ENCODE data around the gene MFAP4.
A peak's percentile ranks its signal among the peaks of the same experiment; 100 is the strongest.

MFAP4 gene

DNA sequence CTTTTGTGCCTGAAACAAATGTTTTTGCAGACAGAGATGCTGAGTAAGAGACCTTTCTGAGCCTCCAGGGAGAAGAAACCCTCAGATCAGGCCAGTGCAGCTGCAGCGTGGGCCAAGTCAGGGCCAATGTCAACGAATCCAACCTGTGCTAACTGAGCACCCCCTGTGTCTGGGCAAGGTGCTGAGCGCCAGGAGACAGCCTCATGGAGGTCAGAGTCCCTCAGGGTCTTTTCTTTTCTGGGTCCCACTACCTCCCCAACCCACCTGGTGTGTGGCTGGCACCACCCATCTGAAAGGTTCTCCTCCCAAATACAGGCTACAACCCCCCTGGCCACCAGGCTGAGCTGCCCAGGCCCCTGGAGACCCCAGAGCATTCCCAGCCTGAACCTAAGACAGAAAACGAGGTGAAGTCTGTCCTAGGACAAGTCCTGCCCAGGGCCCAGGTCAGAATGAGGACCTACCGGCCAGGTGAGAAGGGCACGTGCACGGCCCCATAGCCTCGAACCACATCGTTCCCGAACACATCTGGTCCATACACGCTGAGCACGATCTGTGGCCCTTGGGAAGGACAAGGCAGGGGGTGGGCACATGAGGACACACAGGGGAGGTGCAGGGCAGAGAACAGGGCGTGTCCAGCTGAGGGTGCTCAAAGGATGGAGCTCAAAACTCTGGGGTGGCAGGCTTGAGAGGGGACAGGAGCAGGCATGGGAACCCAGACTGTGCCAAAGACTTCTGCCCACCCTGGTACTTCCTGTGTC lies 39.5 kb downstream of the MFAP4 start:
- DNase-seq, result no peak

DNA sequence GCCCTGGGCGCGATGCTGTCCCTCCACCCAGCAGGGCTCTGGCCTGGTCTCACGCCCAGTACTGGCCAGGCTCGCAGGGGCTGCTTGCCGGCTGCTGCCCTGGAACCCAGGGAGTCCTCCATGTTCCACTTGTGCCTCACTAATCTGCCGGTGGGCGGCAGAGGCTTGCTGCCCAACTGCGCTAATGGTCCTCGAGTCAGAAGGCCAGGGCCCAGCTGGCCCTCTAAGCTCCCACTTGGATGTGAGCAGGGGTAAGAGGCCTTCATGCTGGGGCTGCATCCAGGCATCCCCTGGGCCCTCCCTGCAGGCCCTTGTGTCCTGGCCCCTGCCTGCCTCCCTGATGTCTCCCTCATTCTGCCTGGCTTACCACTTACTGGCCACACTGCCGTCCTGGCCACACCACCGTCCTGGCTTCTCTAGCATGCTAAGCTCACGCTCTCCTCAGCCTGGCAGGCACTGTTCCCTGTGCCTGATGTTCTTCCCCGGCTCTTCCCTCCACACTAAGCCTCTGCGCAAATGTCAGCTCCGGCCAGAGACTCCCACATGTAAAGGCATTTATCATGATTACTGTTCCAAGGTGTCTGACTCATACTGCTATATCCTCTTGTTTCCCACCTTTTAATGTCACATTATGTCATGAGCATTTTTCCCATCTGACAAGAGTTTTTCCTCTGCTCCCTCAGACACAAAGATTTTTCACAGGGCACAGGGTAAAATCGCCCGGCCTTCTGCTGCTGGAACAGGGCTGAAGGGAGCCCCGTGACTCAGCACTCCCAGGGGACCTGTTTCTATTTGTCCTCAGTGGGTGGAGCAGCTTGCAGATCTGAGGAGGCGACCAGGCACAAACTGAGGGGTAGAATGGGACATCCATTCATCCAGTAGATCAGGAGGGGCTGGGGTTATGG lies 40.4 kb downstream of the MFAP4 start:
- DNase-seq, result peak in 1 of 2 experiments; percentile 38

DNA sequence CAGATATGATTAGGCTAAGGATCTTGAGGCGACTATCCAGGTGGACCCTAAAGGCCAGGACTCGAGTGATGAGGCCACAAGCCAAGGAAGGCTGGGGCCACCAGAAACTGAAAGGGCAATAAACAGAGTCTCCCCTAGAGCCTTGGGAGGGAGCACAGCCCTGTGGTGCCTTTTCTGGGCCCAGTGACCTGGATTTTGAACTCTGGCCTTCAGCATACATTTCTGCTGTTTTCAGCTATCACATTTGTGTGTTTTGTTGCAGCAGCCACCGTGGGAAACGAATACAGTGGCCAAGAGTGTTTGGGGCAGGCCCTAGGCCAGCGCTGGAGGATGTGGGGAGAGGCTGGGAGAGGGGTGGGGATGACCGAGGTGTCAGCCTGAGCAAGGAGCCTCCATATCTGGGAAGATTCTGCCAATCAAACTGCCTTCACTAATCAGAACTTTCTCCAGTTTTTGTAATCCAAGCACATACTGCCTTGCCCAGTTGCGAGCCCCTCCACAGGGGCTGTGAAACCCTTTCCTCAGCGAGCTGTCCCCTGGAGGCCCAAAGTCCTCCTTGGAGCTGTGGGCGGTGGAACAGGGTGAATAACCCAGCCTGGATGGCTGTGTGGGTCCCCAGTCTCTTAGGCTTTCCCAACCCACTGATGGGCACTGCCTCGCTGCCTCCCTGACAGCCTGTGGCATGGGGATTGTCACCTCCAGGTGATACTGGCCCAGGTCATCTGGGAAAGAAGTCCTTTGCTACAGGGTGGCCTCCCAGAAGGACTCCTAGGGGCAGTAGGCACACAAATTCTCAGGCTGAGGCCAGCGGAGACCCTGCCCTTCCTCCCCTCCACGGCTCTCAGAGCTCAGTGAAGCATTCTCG lies 41.3 kb downstream of the MFAP4 start:
- no peak for DNase-seq

DNA sequence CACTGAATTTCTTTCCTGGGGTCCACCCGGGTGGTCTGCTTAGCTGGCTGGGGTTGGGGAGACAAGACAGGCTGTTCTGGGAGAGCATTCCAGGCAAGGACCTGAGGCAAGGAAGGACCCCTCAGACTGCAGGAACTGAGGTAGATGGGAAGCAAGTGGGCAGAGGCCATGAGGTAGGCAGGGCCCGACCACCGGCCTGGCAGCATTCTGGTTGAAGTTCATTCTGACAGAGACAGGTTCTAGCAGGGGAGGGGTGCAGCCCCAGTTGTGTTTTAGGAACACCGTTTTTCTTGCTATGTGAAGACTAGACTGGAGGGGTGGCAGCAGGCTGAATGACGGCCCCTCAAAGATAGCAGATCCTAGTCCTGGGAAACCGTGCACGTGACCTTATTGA lies 41.9 kb downstream of the MFAP4 start:
- no peak for DNase-seq

DNA sequence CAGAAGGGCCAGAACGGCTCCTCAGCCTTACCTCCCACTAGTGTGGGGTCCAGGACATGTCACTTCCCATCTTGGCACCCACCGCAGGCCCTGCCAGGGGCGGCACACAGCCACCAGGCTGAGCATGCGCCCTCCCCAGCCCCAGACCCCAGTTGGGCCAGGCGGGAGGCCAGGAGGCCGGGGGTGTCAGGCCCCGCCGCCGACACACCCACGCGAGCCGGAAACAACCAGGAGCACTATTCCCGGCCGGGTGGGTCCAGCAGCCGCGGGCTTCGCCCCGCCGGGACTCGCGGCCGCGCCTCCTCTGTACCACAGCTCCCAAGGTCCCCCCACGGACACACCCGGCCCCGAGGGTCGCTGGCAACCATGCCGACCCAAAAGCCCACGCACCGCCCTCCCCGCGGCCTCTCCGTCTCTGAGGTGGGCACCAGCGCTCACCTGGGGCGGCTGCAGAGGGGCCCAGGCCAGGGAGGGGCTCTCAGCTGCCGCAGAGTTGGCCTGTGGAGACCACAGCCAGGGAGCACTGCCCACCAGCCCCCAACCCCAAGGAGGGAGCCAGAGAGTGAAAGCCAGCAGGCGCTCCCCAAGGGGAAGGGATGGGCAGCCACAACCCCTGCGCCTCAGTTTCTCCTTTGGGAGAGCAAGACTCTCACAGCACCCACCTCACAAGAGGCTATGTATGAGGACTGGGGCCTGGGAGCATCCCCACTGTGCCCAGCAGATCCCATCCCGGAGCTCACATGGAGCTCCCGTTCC lies 42.5 kb downstream of the MFAP4 start:
- DNase-seq, result no peak

DNA sequence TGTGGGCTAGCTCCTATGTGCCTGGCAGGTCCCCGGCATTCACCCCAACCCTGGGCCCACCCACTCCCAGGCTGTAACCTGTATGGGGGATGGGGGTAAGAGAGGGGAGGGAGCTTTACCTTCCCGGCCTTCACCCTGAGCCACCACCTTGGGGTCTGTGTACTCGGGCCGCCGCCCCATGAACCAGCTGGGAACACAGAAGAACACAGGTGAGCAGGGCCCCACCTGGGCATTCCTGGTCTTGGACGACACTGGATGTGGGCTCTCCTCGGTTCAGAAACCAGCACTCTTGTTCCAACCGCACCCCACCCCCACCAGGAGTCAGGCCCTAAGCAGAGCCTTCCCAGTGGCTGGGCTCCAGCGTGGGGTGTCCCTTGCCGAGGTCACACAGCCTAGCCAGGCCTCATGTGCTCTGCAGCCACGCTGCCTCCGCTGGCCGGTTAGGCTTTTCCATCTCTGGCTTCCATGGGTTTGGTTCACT lies 43.3 kb downstream of the MFAP4 start:
- no peak for DNase-seq

DNA sequence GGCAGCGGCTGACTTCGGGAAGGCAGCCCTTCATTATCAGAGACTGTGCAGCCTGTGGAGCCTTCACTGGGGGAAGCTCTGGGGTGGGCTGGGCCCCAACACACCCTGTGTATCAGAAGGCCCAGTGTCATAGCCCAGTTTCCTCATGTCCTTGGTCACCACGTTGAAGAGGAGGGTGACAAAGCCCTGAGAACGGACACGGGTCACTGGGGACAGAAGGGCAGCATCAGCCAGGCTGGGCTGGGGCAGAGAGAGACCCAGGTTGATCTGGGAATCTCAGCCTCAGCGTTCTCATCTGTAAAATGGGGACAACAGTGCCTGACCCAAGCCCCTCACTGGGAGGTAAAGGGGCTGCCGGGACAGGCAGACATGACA lies 43.7 kb downstream of the MFAP4 start:
- DNase-seq, result no peak

DNA sequence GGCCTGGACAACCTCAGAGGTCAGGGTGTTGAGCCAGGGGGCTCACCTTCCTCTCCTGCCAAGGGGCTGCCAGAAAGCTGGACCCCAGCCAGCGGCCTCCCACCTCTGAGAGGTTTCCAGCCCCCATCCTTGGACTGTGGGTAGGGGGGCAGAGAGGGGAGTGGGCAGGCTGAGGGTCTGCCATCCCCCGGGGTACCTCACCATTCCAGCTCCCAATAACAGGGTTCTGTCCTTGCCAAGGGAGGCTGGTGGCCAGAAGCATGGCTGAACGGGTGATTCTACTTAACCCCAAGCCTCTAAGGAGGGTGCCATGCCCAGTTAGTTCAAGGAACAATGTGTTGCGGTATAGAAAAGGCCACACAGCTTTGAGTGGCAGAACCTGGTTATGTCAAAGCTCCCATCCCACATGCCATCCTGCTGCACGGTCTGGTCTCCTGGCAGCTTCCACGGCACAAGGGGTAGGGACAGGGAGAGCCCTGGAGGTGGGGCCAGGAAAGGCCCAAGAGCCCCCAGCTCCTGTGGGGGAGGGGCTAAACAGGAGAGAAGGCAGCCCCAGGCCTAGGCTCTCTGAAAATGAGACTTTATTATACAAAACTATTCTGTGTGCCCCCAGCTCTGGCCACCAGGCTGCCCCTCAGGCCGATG lies 44.3 kb downstream of the MFAP4 start:
- DNase-seq, result no peak

DNA sequence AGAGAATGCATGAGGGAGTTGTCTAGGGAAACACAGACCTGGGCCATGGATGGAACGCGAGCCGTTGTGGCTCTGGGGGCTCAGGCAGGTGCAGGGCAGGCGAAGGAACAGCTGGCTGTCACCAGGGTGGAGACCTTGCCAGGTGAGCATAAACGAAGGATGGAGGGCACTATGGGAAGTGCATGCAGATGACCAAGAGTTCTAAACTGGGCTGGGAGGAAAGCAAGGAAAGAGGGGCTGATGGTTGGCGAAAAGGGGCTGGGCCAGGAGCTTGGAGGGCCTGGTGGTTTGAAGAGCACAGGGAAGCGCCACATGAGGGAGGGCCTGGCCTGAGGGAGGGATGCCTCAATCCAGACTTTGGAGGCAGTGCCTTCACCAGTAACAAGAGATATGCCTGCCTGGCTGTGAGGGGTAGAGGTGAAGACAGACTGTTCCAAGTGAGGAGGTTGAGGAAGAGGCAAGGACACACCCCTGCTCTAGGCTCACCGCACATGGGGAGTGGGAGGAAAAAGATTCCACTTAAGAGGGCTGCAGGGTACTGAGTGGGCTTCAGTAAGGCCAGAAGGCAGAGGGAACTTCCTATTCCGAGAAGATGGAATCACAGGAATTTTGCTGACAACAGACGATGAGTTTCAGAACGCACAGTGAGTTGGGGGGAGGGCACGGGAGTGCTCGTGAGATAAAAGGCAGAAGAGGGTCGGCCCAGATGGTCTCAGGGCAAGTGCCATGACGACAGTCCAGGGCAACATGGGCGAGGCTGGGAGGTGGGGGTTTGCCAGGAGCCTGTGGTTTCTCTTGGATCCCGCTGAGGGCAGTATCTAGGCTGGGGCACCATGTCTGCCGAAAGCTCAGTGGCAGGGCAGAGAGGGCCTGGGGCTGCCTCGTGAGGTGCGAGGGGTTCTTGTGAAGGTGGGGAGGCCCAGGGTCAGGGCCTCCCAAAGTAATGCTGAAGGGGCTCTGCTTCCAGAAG lies 45.1 kb downstream of the MFAP4 start:
- DNase-seq, result no peak

DNA sequence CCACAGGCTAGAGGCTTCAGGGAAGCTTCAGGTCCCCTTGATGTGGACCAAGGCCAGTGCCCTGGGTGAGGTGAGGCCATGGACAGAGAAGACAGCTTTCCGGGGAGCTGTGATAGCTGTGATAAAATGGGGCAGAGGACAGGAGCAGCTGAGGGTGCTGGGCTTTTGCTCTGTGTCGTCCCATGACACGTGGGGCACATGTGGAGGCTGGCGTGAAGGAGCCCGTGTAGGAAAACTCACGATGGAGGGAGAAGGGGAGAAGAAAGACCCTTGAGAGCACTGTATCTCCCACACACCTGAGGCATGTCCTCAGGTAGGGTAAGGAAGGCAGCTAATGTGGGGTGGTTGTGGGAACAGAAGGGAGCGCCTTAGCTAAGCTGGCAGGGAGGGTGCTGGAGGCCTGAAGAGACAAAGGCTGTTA lies 45.8 kb downstream of the MFAP4 start:
- no peak for DNase-seq

DNA sequence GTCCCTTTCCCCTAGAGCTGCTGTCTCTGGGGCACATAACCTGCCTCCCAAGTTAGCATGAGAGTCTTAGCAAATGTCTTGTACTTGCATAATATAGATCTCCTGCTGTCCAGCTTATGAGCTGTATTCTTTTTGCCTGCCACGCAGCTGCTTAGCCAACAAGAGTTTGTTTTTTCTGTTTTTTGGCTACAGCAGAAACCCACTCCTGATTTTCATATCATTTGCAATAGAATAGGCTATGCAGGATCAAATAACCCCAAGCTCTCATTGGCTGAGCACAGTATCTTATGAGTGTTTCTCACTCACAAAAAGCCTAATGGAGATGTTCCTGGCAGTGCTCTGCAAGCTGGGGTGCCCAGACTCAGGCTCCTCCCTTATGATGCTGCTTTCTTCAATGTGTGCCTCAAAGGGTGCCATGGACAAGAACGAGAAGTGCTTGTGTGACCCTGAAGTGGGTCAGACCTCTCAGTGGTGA lies 47.6 kb downstream of the MFAP4 start:
- no peak for DNase-seq

DNA sequence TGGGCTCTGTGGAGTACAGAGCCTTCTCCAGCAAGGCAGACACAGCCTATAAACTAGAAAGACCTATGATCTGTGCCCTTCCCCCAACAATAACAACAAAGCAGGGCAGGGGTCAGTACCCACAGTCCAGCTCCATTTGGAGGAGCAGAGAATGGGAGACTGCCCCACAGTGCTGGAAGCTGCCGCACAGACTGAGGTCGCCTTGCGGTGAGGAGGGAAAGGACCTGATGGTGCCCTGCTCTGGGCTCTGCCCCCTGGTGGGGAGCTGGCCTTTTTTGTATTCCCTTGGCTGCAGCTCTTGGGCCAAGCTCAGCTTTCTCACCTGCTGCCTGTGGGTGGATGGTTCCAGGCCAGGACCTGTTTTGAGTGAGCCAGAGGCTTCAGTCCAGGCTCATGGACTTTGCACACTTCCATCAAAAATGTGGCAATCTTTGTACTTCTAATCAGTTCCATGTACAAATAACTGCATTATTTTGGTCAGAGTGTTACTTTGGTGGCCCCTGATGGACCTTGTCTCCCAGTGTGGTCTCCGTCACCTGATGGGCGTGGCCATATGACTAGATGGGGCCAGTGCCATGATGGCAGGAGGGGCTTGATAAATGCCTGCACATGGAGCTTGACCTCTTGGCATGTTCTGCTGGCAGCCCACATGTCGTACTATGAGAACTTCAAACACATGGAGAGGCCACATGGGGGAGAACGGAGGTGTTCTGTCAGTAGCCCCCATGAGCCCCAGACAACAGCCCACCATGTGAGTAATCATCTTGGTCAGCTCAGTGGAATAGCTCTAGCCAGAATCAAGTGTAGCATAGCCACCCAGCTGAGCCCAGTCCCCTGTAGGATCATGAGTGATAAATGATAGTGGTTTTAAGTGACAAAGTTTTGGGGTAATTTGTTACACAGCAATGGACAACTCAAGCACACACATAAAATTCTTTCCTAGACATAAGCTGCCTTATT lies 48.7 kb downstream of the MFAP4 start:
- no peak for DNase-seq

DNA sequence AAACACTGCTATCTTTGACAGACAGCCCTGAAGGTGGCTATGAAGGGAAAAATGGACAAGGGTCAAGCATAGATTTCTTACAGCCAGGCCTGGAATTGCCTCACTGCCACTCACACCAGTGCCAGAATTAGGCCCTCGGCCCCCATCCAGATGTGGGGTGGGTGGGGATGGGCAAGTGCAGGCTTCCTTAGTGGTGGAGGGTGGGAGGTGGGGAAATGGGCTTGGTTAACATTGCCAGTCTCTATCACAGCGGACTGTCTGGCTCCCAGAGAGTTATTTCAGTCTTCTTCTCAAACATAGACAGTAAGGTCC lies 49.3 kb downstream of the MFAP4 start:
- DNase-seq, result no peak

DNA sequence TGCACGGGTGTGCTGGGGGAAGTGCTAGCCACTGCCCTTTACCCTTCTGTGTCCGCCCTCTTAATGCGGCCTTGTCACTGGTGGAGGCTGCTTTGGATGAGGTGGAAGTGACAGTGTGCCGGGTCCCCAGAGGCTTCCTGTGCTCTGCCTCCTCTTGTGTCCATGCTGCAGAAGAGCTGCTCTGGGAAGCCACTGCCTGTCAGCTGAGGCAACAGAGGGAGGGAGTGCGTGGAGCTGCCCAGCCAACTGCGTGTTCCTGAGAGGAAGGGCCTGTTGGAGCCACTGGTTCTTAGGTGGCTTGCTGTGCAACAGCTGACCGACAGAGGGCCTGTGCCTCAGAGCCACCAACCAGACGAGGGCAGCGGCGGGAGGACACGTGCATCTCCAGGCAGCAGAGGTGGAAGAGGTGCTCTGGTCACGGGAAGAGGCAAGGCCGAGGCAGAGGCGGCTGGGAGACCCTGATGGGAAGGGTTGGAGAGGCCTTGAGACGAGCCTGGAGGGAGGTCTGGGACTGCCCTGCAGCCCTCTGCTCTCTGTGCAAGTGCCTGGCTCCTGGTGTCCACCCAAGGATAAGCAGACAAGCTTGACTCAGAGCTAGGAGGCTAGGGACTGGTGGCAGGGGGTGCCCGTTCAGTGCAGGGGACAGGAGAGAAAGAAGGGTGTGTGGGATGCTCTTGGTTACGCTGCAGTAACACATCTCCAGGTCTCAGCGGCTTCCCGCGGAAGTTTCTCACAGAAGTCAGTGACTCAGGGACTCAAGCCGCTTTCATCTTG lies 49.9 kb downstream of the MFAP4 start:
- no peak for DNase-seq

DNA sequence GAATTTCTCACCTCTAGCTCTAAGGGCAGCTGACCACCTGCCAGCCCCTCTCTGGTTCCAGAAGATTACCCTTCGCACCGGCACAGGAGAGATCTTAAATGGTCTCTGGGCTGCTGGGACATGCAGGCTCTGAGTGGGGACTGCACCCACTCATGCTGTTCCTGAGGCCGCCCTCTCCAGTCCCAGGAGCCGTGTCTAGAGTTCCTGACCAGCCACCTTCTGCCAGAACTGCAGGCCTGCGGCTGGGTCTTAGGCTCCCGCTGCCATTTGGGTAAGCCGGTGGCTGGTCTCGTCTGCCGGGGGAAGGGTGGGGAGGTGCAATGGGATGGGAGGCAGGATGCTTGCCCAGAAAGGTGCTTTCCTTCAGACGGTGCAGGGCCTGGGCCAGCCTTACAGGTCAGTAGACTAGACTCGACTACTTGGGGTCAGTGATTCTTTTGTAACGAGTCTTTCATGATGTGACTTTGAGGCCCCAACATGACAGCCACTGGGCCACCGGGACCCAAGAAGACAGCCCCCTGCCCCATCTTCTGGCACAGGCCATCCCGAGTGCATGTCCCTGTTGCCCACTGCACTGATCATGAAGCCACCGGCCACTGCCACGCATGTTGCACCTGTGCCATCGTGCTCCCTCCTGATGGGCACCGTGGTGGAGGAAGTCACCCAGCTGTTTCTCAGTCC lies 50.9 kb downstream of the MFAP4 start:
- no peak for DNase-seq

DNA sequence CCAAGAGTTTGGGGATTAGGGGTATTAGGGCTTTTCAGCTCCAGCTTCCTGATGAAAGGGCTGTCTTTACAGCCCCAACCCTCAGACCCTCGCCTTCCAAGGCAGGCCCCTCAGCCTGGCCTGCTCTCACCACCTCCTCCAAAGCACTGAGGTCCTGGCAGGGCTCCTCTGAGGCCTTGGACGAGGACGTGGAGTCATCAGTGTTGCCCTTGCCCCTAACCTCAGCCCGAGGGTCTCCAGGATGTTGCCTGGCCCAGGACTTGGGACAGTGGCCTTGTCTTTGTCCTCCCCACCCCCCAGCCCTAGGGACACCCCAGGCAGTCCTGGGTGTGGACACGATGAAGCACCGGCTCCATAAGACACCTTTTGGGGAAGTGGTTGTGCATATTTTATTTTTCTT lies 52.7 kb downstream of the MFAP4 start:
- no peak for DNase-seq

DNA sequence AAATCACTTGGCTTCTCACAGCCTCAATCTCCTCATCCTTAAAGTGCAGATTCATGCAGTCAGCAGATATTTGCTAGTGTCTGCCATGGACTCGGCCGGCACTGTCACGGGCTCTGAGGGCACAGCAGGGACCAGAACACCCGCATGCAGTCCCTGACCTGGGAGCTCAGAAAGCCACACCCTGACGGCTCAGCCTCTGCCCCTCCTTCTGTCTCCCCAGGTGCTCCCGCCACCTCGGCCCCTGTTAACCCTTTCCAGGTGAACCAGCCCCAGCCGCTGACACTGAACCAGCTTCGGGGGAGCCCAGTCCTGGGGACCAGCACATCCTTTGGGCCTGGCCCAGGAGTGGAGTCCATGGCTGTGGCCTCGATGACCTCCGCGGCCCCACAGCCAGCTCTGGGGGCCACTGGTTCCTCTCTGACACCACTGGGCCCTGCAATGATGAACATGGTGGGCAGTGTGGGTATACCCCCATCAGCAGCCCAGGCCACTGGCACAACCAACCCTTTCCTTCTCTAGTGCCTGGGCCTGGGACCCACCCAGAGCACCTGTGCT lies 53.2 kb downstream of the MFAP4 start:
- DNase-seq, result no peak
